NCI-H128 (cell line): Measurements from ENCODE around the gene SYT6.

Experiments used
- DNase-seq: peaks from one replicate; lab custom pipeline; 2025; ENCODE audit not compliant: unreplicated experiment; lab: John Stamatoyannopoulos, UW

SYT6 gene

GRCh38 chr1:114094675-114095074, 59.0 kb downstream of the SYT6 start:
- no peak for DNase-seq

GRCh38 chr1:114094363-114094634, 59.4 kb downstream of the SYT6 start:
- DNase-seq = no peak

GRCh38 chr1:114093624-114094362, 59.9 kb downstream of the SYT6 start:
- DNase-seq = no peak

- DNase-seq = no peak
Observed at GRCh38 chr1:114092186-114093062, 61.2 kb downstream of the SYT6 start.

- DNase-seq = no peak
Observed at GRCh38 chr1:114091711-114092110, 62.0 kb downstream of the SYT6 start.

GRCh38 chr1:114090738-114091505, 62.7 kb downstream of the SYT6 start:
- no peak for DNase-seq

- no peak for DNase-seq
Observed at GRCh38 chr1:114089502-114090138, 64.0 kb downstream of the SYT6 start.

GRCh38 chr1:114088392-114089299, 65.0 kb downstream of the SYT6 start:
- DNase-seq = no peak

GRCh38 chr1:114087495-114087894, 66.2 kb downstream of the SYT6 start:
- no peak for DNase-seq

GRCh38 chr1:114086601-114087368, 66.9 kb downstream of the SYT6 start:
- DNase-seq = no peak

- DNase-seq = no peak
Observed at GRCh38 chr1:114082867-114083585, 70.6 kb downstream of the SYT6 start.

- no peak for DNase-seq
Observed at GRCh38 chr1:114082304-114082630, 71.4 kb downstream of the SYT6 start.

- no peak for DNase-seq
Observed at GRCh38 chr1:114081437-114082303, 72.0 kb downstream of the SYT6 start.

- no peak for DNase-seq
Observed at GRCh38 chr1:114080511-114081436, 72.9 kb downstream of the SYT6 start.

GRCh38 chr1:114079596-114080190, 74.0 kb downstream of the SYT6 start:
- DNase-seq = no peak

GRCh38 chr1:114078116-114078515, 75.6 kb downstream of the SYT6 start:
- DNase-seq = no peak

- DNase-seq = no peak
Observed at GRCh38 chr1:114077188-114077587, 76.5 kb downstream of the SYT6 start.
